Endometrial microvascular endothelial cells (primary cell): Measurements from ENCODE around the gene WAPL. TPM values are rescaled to one million over a fixed set of nuclear protein-coding genes. Genes with fewer than 3 reads are reported as not detected.

Experiments used
- total RNA-seq: library from RNA; depleted of rRNA; stranded (reverse); fragments of >200 nt; gene quantifications from one replicate; pipeline ENCODE4 v1.2.3, GENCODE V29; 2015; ENCODE audit errors: inconsistent ontology term

WAPL gene
- total RNA-seq, 1 donor from 2014 or later = 31.8 TPM

Other genes with a start within 250 kb of the WAPL start
- not detected for gene GRID1, start 155.0 kb downstream of the WAPL start, total RNA-seq
- gene OPN4, start 132.8 kb upstream of the WAPL start, total RNA-seq = not detected
- not detected for gene LDB3, start 146.7 kb upstream of the WAPL start, total RNA-seq
- gene BMPR1A, start 234.8 kb upstream of the WAPL start, total RNA-seq = 0.28 TPM